Activated T-helper 1 cell treated with anti-CD3 and anti-CD28 coated beads, Interleukin-2, amount 50 U/mL, for 16 hours (primary cell): ENCODE data around the gene CACNA1I.

Experiments used
- DNase-seq, 2 donors: peaks; one replicate each; pipeline ENCODE4 v3.0.0-alpha.2; 2020; ENCODE audit warnings: low read depth in 1 of 2, low spot score in 1 of 2

CACNA1I gene

DNA sequence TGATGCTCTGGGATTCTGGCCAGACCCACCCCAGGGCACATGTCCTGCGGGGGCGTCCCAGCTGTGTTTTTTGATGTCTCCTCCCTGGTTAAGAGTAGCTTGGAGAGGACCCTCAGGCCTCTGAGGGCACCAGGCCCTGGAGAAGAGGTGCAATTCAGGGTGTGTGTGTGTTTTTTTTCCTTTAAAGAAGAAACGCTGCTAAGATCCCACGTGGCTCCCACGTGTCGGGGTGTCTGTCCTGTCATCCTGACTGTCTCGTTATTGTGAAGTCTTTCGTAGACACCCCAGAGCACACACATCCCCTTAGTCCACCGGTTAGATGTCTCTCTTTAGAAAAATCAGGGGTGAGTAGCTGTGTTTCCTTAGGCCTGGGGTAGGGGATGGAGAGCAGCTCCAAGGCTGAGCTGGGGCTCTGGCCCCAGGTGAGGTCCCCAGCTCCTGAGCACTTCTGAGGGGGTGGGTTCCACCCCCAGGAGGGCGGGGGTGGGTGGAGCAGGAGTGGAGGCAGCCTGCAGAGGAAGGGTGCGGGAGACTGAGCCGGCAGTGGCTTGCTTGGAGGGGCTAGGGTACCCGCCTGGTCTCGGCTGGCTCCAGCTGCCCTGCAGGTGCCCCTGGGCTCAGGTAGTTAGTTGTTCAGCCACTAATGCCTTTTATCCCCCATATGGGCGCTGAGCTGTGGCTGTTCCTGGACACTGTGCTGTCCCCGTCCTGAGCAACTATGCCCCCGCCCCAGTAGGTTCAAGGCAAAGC, 116.4 kb downstream of the CACNA1I start:
- DNase-seq, result no peak

- no peak for DNase-seq
These were observed 117.7 kb downstream of the CACNA1I start for GRCh38 chr22:39688186-39688785.

- no peak for DNase-seq
These were observed 118.9 kb downstream of the CACNA1I start for GRCh38 chr22:39689421-39689820.

GRCh38 chr22:39690881-39691605, 120.5 kb downstream of the CACNA1I start:
- DNase-seq, result no peak

DNA sequence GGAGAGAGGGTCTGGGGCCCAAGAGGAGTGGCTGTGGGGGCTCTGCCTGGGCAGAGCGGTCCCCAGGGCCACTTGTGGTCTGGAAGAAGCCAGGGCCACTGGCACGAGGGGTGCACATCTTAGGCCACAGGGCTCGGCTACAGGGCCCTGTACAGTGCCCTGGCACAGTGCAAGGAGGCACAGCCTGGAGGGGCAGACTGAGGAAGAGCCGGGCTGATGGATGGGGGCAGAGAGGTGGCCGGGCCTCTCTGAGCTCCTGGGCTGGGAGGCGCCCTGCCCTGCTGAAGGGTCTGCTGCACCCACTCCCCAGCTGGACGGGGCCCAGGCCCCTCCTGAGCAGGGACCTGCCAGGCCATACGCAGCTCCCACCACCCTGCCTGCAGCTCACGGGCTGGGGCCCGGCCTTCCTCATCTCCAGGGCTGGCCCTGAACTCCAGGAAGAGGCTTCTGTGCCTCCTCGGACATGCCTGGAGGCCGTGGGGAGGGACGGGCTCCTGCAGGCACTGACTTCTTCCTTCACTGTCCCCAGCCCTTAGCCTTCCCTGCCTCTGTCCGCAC, 123.5 kb downstream of the CACNA1I start:
- no peak for DNase-seq

GRCh38 chr22:39697790-39698430, 127.4 kb downstream of the CACNA1I start:
- DNase-seq, result no peak

GRCh38 chr22:39699631-39700360, 129.2 kb downstream of the CACNA1I start:
- no peak for DNase-seq

DNA sequence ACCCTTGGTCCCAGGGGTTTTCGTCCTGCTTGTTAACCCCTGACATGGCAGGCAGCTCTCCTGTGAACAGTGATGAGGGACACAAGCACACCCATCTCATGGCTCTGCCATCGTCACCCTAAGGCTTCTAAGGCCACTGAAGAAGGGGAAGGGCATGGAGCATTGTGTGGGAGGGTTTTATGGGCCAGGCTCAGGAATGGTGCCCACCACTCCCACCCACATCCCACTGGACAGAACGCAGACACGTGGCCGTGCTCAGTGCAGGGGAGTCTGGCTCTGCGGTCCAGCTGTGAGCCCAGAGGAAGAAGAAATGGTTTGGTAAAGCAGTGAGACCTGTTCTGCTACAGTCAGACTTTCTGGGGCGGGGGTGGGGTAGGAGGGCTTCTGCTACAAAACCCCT, 130.0 kb downstream of the CACNA1I start:
- no peak for DNase-seq

DNA sequence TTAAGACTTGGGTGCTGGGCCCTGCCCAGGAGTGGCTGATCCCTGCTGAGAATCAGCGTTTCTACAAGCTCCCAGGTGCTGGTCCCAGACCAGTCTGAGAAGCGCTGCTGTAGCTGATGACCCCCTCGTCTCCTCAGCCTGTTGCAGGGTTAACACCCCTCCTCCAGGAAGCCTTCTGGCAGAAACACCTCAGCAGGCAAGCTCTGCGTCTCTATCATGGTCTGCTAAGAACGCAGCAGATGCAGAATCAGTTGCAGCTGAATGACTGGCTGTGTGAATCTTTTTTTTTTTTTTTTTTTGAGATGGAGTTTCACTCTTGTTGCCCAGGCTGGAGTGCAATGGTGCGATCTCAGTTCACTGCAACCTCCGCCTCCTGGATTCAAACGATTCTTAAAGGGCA, 132.5 kb downstream of the CACNA1I start:
- DNase-seq, result no peak

DNA sequence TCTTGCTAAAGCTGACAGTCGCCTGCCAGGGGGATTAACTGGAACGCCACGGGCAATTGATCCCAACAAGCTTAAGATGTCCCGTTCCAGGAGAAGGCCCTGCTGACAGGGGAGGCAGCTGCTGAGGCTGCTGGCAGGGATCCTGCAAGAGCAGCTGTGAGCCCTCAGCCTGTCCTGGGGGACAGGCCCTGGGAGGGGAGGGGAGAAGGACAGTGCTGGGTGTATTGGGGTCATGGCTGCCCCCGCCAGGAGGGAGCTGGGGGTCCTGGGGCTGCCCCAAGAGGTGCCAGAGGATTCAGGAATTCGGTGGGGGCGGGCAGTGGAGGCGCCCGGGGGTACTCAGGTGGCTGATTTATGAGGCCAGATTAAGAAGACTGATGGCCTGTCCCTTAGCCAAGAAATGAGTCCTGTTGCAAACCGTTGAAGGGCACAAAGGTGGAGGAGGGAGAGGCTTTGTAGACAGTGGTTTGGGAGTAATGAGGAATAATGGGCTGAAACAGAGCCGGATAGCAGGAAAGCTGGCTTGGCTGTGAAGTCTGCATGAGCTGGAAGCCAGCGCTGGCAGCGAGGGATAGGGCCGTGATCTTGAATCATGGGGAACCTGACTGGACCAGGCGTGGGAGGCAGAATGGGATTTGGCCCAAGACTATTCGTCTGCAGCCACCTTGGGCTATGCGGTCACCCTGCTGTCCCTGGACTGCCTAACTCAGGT, 133.5 kb downstream of the CACNA1I start:
- DNase-seq, result no peak

DNA sequence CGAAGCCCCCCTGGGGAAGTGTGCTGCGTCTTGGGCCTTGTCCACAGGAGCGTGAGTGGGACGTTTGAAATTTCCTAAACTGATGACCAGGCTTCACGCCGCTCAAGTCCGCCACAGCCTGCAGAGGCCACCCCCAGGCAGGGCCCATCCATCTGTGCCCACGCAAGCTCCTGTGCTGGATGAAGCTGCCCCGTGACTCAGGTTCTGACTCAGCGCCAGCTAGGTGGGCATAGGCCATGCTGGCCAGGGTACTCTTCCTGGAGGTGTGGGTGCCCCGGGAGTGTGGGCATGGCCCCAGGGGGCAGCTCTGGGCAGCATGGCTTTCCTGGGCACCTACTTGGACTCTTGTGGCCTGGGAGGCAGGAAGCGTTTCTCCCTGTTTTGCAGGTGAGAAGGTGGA, 134.8 kb downstream of the CACNA1I start:
- no peak for DNase-seq

DNA sequence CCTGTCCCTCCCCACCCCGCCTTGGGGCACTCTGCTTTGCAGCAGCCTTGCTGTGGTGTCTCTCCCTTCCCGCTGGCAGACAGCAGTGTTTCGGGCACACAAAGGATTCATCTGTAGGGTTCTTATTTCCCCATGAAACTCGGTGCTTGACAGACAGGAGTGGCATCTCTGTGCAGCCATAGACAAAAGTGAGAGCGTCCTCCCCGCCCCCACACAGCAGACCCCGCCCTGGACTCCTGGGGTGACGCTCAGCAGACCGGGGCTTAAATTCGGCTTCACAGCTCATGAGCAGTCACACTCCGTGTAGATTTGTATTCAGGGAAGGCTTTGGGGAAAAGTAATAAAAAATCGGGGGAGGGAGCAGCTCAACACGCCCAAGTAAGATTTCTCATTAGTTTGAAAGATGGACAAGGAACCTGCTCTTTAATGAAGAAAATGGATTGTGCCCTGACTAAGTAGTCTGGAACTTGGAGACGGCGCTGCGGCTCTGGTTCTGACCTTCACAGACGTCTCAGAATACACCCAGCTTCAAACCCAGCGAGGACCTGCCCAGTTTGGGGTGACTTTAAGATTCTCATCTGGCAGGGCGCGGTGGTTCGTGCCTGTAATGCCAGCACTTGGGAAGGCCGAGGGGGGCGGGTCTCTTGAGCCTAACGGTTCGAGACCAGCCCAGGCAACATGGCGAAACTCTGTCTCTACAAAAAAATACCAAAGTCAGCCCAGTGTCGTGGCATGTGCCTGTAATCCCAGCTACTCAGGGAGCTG, 136.0 kb downstream of the CACNA1I start:
- DNase-seq, result no peak

- DNase-seq, result no peak
These were observed 136.8 kb downstream of the CACNA1I start for GRCh38 chr22:39707351-39707750.

DNA sequence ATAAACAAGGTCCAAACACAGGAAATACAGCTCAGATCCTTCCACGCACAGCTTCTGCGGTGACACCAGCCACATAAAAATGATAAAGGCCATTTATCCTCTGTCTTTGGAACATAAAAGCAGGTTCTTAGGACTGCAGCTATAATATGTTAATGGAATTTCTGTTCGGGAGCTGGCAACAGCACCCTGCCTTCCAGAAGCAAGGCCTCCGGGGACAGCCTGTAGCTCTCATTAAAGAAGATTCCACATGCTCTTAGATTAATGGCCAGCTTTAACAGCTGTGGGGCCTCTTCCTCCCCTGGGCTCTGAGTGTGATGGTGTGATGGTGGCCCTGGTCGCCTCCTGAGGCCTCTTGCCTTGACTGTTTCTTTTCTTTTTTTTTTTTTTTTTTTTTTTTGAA, 137.3 kb downstream of the CACNA1I start:
- no peak for DNase-seq

DNA sequence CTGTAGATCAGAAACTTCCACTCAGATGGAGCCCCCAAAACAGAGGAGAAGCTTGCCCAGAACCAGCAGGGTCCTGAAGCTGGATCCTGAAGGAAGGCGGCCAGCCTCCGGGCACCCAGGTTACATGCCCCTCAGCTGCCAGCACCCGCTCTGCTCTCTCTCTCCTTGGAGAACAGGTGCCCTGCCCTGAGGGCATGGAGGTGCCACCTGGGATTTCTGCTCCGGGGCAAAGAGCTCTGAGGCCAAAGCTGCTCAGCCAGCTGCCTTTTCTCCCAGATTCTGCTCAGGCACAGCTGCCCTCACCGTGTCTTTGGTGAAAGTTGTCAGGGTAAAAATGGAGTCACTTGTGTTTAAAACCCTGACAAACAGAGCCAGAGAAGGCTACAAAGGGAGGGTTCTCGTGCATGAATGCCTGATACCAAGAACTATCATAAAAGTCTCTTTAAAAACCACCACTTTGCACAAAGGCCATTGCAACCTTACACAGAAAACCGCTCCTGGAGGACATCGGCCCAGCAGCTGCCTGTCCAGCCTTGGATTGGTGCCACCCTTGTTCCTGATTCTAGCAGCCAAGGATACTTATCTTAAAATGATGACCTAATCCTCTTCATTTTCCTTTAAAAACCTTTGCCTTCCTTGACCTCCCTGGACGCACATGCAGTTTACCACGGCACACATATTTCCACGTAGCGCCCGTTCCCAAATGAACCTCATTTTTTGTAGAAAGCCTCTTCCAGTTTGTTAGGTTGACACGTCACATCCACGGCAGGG, 140.0 kb downstream of the CACNA1I start:
- DNase-seq, result no peak

- no peak for DNase-seq
These were observed 141.5 kb downstream of the CACNA1I start for GRCh38 chr22:39712081-39712480.

DNA sequence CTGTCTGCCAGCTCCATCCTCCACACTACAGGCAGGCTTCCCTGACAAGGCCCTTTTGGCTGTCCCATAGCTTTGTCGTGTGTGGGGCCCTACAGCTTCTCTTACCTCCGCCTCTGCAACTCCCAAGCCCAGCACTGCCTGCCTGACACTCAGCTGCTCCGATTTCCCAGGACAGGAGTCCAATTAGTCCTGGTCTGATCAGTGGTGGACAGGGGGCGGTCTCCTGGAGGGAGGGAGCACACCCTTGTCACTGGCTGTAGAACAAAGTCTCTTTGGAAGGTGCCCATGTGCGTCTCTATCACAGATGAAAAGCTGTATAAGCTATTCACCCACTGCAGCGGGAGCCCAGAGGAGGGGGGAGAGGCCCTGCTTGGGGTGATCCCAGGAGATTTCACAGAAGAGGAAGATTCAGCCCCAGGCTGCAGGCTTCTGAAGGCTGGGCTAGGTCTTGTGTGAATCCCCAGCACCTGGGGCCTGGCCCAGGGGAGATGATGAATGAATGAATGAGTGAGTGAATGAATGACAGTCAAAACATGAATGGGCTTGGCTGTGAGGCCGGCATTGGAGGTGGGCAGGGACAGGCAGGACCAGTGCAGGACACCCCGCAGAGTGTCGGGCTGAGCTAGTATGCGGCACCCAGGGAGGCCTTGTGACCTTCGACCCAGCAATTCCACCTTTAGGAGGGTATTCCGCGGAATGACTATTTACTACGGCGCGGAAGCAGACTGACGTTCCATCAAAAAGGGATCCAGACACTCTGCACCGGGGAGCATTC, 142.4 kb downstream of the CACNA1I start:
- no peak for DNase-seq

DNA sequence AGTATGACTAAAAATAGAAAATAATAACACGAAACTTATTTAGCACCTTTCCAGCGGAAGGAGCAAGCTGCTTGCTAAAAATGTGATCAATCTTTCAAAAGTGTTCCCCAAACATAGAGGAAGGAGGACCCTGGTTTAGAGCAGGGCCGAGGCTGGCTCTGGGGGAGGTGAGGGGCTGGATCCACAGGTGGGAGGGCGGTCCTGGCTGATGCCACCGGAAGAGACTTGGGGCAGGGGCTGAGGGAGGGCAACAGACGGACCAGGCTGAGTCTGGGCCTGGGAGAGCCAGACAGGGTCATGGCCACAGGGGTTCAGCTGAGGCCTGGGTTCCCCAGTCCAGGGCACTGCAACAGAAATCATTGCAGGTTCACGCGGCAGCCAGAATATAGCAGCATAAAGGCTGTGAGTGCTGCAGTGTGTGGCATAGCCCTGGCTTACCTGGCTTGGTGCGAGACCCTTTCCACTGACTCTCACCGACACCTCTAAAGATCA, 143.3 kb downstream of the CACNA1I start:
- no peak for DNase-seq
